Subcutaneous adipose tissue (tissue), 4 donors: ENCODE data around the gene PCYT1A. TPM values are rescaled to one million over a fixed set of nuclear protein-coding genes. Genes with fewer than 3 reads are reported as not detected.

Experiments
- CTCF ChIP-seq: fragments of 450-650 bp; IDR thresholded peaks from one replicate; pipeline ENCODE4 v1.5.1; 2016; ENCODE audit warnings: low read depth, mild to moderate bottlenecking, control low read depth, antibody characterized with exemption, moderate library complexity
- total RNA-seq, 4 donors: library from RNA; depleted of rRNA; stranded (reverse); fragments of >200 nt; gene quantifications; one replicate each; pipeline ENCODE4 v1.1.0, GENCODE V29; 2016

The PCYT1A gene
- total RNA-seq, 4 donors from 2014 or later: 108 to 153 (median 123) TPM

GRCh38 chr3:196238612-196239560 is 48.6 kb downstream of the PCYT1A start:
- TF ChIP-seq CTCF: no peak

- no peak for TF ChIP-seq CTCF
Measured at GRCh38 chr3:196237203-196237602, 50.3 kb downstream of the PCYT1A start.

GRCh38 chr3:196236223-196236622 is 51.3 kb downstream of the PCYT1A start:
- TF ChIP-seq CTCF: no peak

GRCh38 chr3:196235452-196236122 is 51.9 kb downstream of the PCYT1A start:
- TF ChIP-seq CTCF: no peak

- no peak for TF ChIP-seq CTCF
Measured at GRCh38 chr3:196232882-196233251, 54.7 kb downstream of the PCYT1A start.

- no peak for TF ChIP-seq CTCF
Measured at GRCh38 chr3:196232154-196232881, 55.2 kb downstream of the PCYT1A start.
